ENCODE data around the gene NTSR1. TPM values are rescaled to one million over a fixed set of nuclear protein-coding genes. Genes with fewer than 3 reads are reported as not detected.
A peak's percentile ranks its signal among the peaks of the same experiment; 100 is the strongest.

The NTSR1 gene
- total and polyA plus RNA-seq, 2 experiments from 2014 or later = not detected

- Histone ChIP-seq H3K9me3 (ENCODE audit: low read depth) (no peaks in the 10 kb centered on the region), H3K4me2 (ENCODE audit: unreplicated experiment) (no peak overlapping the region), H3F3A (ENCODE audit: insufficient read depth) (no peaks in the 10 kb centered on the region), H4K20me1 (ENCODE audit: insufficient read depth) (no peaks in the 10 kb centered on the region), H3K36me3 (ENCODE audit: low read depth) (no peaks in the 10 kb centered on the region), H3K27ac (no peak overlapping the region), H3K27me3 (replicated peaks; ENCODE audit: insufficient read depth) (peaks cover 17% of the 10 kb centered on the region), H2AFZ (no peak overlapping the region), H3K4me3 (no peak overlapping the region), H3K4me1 (ENCODE audit: insufficient read depth) (no peaks in the 10 kb centered on the region), H3K9ac (no peak overlapping the region), H3K9me2 (ENCODE audit: insufficient read depth) (no peaks in the 10 kb centered on the region), H3K79me2 (ENCODE audit: insufficient read depth) (no peaks in the 10 kb centered on the region)
- WGBS, 2 experiments (ENCODE audit: low coverage in 1 of 2, low lambda C conversion rate in 2 of 2, missing lambda C conversion rate in 2 of 2) = 37% methylated on average over 25 to 26 of the region's 26 CpGs
- TF ChIP-seq EZH2phosphoT487 (IDR thresholded peaks at IDR 0.05; ENCODE audit: insufficient read depth, low read depth) = no peak
- no peak for TF ChIP-seq EZH2 (IDR thresholded peaks at IDR 0.05; ENCODE audit: insufficient read depth, poor library complexity, severe bottlenecking)
- in situ Hi-C loops (cut with MboI) = no loop called here
- peak; percentile 38 for DNase-seq
Observed at GRCh38 chr20:62760856-62761758, 52.5 kb downstream of the NTSR1 start.

- Histone ChIP-seq H3K4me2 (ENCODE audit: unreplicated experiment) (no peak overlapping the region), H3K9ac (no peak overlapping the region), H3K4me3 (no peak overlapping the region), H3F3A (ENCODE audit: insufficient read depth) (no peaks in the 10 kb centered on the region), H3K27ac (no peak overlapping the region), H3K4me1 (ENCODE audit: insufficient read depth) (no peaks in the 10 kb centered on the region), H4K20me1 (ENCODE audit: insufficient read depth) (no peaks in the 10 kb centered on the region), H3K27me3 (replicated peaks; ENCODE audit: insufficient read depth) (peaks cover 20% of the 10 kb centered on the region), H3K9me3 (ENCODE audit: low read depth) (no peaks in the 10 kb centered on the region), H2AFZ (no peak overlapping the region), H3K79me2 (ENCODE audit: insufficient read depth) (no peaks in the 10 kb centered on the region), H3K9me2 (ENCODE audit: insufficient read depth) (no peaks in the 10 kb centered on the region), H3K36me3 (ENCODE audit: low read depth) (no peaks in the 10 kb centered on the region)
- TF ChIP-seq EZH2phosphoT487 (IDR thresholded peaks at IDR 0.05; ENCODE audit: insufficient read depth, low read depth) (no peak), EZH2 (IDR thresholded peaks at IDR 0.05; ENCODE audit: insufficient read depth, poor library complexity, severe bottlenecking) (no peak)
- no peak for DNase-seq
- in situ Hi-C loops (cut with MboI) = no loop called here
- 77 to 80% methylated on average over 6 of the region's 6 CpGs for WGBS, 2 experiments (ENCODE audit: low coverage in 1 of 2, low lambda C conversion rate in 2 of 2, missing lambda C conversion rate in 2 of 2)
Observed at GRCh38 chr20:62761759-62762131, 53.1 kb downstream of the NTSR1 start.

- peaks cover 23% of the 10 kb centered on the region for H3K27me3 ChIP-seq (replicated peaks; ENCODE audit: insufficient read depth)
- TF ChIP-seq EZH2phosphoT487 (IDR thresholded peaks at IDR 0.05; ENCODE audit: insufficient read depth, low read depth) = no peak
- TF ChIP-seq EZH2 (IDR thresholded peaks at IDR 0.05; ENCODE audit: insufficient read depth, poor library complexity, severe bottlenecking) = no peak
- WGBS, 2 experiments (ENCODE audit: low coverage in 1 of 2, low lambda C conversion rate in 2 of 2, missing lambda C conversion rate in 2 of 2) = 78 to 80% methylated on average over 17 to 22 of the region's 22 CpGs
- no peaks in the 10 kb centered on the region for H3K79me2 ChIP-seq (ENCODE audit: insufficient read depth)
- H3K4me3 ChIP-seq = no peak overlapping the region
- no peaks in the 10 kb centered on the region for H3K4me1 ChIP-seq (ENCODE audit: insufficient read depth)
- H4K20me1 ChIP-seq (ENCODE audit: insufficient read depth) = no peaks in the 10 kb centered on the region
- no peak overlapping the region for H3K4me2 ChIP-seq (ENCODE audit: unreplicated experiment)
- DNase-seq = no peak
- no peak overlapping the region for H2AFZ ChIP-seq
- H3F3A ChIP-seq (ENCODE audit: insufficient read depth) = no peaks in the 10 kb centered on the region
- in situ Hi-C loops (cut with MboI) = no loop called here
- no peaks in the 10 kb centered on the region for H3K9me3 ChIP-seq (ENCODE audit: low read depth)
- no peaks in the 10 kb centered on the region for H3K36me3 ChIP-seq (ENCODE audit: low read depth)
- no peaks in the 10 kb centered on the region for H3K9me2 ChIP-seq (ENCODE audit: insufficient read depth)
- no peak overlapping the region for H3K9ac ChIP-seq
- H3K27ac ChIP-seq = no peak overlapping the region
Observed at GRCh38 chr20:62762376-62762775, 53.7 kb downstream of the NTSR1 start.

GRCh38 chr20:62762801-62763368 lies 54.2 kb downstream of the NTSR1 start:
- Histone ChIP-seq H3K79me2 (ENCODE audit: insufficient read depth) (no peaks in the 10 kb centered on the region), H3K9ac (no peak overlapping the region), H3K27ac (no peak overlapping the region), H4K20me1 (ENCODE audit: insufficient read depth) (no peaks in the 10 kb centered on the region), H3K27me3 (replicated peaks; ENCODE audit: insufficient read depth) (peaks cover 23% of the 10 kb centered on the region), H2AFZ (no peak overlapping the region), H3K9me2 (ENCODE audit: insufficient read depth) (no peaks in the 10 kb centered on the region), H3K36me3 (ENCODE audit: low read depth) (no peaks in the 10 kb centered on the region), H3K4me1 (ENCODE audit: insufficient read depth) (no peaks in the 10 kb centered on the region), H3K4me3 (no peak overlapping the region), H3K4me2 (ENCODE audit: unreplicated experiment) (no peak overlapping the region), H3K9me3 (ENCODE audit: low read depth) (no peaks in the 10 kb centered on the region), H3F3A (ENCODE audit: insufficient read depth) (no peaks in the 10 kb centered on the region)
- DNase-seq = no peak
- no peak for TF ChIP-seq EZH2 (IDR thresholded peaks at IDR 0.05; ENCODE audit: insufficient read depth, poor library complexity, severe bottlenecking)
- TF ChIP-seq EZH2phosphoT487 (IDR thresholded peaks at IDR 0.05; ENCODE audit: insufficient read depth, low read depth) = no peak
- in situ Hi-C loops (cut with MboI) = no loop called here
- WGBS, 2 experiments (ENCODE audit: low coverage in 1 of 2, low lambda C conversion rate in 2 of 2, missing lambda C conversion rate in 2 of 2) = 65 to 71% methylated on average over 14 to 16 of the region's 16 CpGs
